Measurements from ENCODE around the gene FASLG.

Gene FASLG

DNA sequence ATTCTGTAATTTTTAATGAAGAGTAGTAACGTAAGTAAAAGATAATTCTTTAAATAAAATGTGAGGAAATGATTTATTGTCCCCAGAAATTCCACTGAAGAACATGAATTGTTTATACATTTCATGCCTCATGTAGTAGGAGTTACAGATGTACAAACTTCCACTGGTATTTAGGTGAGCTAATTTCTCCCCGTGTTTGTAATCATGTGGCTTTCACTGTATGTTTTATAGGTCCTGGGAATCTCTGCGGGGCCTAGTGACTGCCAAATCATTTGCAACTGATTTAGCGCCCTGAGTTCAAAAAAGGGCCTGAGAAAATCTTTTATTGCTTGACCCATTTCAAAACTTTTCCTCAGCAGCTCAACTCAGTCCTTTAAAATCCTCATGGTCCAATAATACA, 30.5 kb upstream of the FASLG start:
- peaks cover 19% of the 10 kb centered on the region; the same call in 1 of the 2 replicates for H3K4me1 ChIP-seq (ENCODE audit: insufficient read depth, low read length)
- H2AFZ ChIP-seq (ENCODE audit: low read depth, low read length): no peak overlapping the region
- H3K9ac ChIP-seq (ENCODE audit: low read depth, low read length): no peak overlapping the region
- no peaks in the 10 kb centered on the region for H3K79me2 ChIP-seq (ENCODE audit: insufficient read depth, low read length)
- no peaks in the 10 kb centered on the region for H3K27me3 ChIP-seq (ENCODE audit: insufficient read depth, low read length, poor library complexity)
- DNase-seq: no peak
- H3K27ac ChIP-seq (ENCODE audit: low read length): no peak overlapping the region
- no peaks in the 10 kb centered on the region for H4K20me1 ChIP-seq (ENCODE audit: insufficient read depth, low read length)
- H3K9me3 ChIP-seq (ENCODE audit: insufficient read depth, low read length, severe bottlenecking): peaks cover 5% of the 10 kb centered on the region
- no peak overlapping the region for H3K4me2 ChIP-seq (ENCODE audit: insufficient read depth, low read length)
- no peak overlapping the region for H3K4me3 ChIP-seq (ENCODE audit: low read depth in 1 of 2, low read length in 2 of 2)
- H3K36me3 ChIP-seq (ENCODE audit: insufficient read depth, low read length): no peaks in the 10 kb centered on the region
- TF ChIP-seq EZH2 (IDR thresholded peaks at IDR 0.05; ENCODE audit: borderline replicate concordance, low read depth, low read length, severe bottlenecking): no peak
- TF ChIP-seq, protein P1, sequence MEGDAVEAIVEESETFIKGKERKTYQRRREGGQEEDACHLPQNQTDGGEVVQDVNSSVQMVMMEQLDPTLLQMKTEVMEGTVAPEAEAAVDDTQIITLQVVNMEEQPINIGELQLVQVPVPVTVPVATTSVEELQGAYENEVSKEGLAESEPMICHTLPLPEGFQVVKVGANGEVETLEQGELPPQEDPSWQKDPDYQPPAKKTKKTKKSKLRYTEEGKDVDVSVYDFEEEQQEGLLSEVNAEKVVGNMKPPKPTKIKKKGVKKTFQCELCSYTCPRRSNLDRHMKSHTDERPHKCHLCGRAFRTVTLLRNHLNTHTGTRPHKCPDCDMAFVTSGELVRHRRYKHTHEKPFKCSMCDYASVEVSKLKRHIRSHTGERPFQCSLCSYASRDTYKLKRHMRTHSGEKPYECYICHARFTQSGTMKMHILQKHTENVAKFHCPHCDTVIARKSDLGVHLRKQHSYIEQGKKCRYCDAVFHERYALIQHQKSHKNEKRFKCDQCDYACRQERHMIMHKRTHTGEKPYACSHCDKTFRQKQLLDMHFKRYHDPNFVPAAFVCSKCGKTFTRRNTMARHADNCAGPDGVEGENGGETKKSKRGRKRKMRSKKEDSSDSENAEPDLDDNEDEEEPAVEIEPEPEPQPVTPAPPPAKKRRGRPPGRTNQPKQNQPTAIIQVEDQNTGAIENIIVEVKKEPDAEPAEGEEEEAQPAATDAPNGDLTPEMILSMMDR (IDR thresholded peaks at IDR 0.05; ENCODE audit: borderline replicate concordance, extremely low read depth, low read length, poor library complexity, severe bottlenecking): no peak
- ATAC-seq (ENCODE audit: insufficient read depth, low read depth): no peak

DNA sequence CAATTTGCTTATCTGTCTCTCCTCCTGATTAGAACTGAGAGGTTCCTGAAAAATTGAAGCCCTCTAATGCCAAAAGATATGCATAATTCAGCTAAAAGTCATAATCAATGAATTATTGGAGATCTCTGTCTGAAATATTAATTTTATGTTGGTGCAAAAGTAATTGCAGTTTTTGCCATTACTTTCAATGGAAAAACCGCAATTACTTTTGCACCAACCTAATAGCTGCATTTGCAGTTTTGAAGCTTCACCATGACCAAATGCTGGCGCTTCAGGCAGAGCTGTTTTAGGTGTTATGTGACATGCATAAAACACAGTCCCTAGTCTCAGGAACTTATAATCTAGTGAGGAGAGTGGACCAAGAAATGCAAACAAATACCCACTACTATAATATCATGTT, 29.7 kb upstream of the FASLG start:
- ATAC-seq (ENCODE audit: insufficient read depth, low read depth): no peak
- TF ChIP-seq, protein P1 (IDR thresholded peaks at IDR 0.05; ENCODE audit: borderline replicate concordance, extremely low read depth, low read length, poor library complexity, severe bottlenecking): no peak
- TF ChIP-seq EZH2 (IDR thresholded peaks at IDR 0.05; ENCODE audit: borderline replicate concordance, low read depth, low read length, severe bottlenecking): no peak
- H3K4me1 ChIP-seq (ENCODE audit: insufficient read depth, low read length): peaks cover 19% of the 10 kb centered on the region; the same call in 1 of the 2 replicates
- H3K79me2 ChIP-seq (ENCODE audit: insufficient read depth, low read length): no peaks in the 10 kb centered on the region
- H4K20me1 ChIP-seq (ENCODE audit: insufficient read depth, low read length): no peaks in the 10 kb centered on the region
- no peak overlapping the region for H3K4me3 ChIP-seq (ENCODE audit: low read depth in 1 of 2, low read length in 2 of 2)
- H3K36me3 ChIP-seq (ENCODE audit: insufficient read depth, low read length): no peaks in the 10 kb centered on the region
- no peak for DNase-seq
- H3K27me3 ChIP-seq (ENCODE audit: insufficient read depth, low read length, poor library complexity): no peaks in the 10 kb centered on the region
- H3K9ac ChIP-seq (ENCODE audit: low read depth, low read length): no peak overlapping the region
- no peak overlapping the region for H3K4me2 ChIP-seq (ENCODE audit: insufficient read depth, low read length)
- peaks cover 5% of the 10 kb centered on the region for H3K9me3 ChIP-seq (ENCODE audit: insufficient read depth, low read length, severe bottlenecking)
- no peak overlapping the region for H3K27ac ChIP-seq (ENCODE audit: low read length)
- no peak overlapping the region for H2AFZ ChIP-seq (ENCODE audit: low read depth, low read length)

DNA sequence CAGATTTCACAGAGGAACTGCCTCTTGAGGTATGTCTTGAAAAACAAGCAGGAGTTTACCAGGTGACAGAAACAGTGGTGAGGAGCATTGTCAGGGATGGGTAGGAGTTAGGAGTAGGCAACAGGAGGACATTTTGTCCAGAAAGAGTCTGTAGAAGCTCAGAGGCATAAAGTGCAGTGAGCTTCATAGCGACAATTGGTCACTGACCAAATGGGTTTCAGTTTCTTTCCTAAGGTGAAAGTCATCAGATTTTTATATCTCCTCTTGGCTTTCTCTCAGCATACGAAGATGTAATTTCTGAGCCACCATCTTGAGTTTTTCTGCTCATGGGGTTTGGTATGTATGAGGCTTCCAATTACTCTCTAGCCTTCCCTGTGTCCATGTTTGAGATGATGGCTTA, 29.3 kb upstream of the FASLG start:
- no peak overlapping the region for H3K4me2 ChIP-seq (ENCODE audit: insufficient read depth, low read length)
- ATAC-seq (ENCODE audit: insufficient read depth, low read depth) (no peak; the same call in 2 of the 3 replicates), DNase-seq (no peak)
- H3K9ac ChIP-seq (ENCODE audit: low read depth, low read length): no peak overlapping the region
- no peaks in the 10 kb centered on the region for H4K20me1 ChIP-seq (ENCODE audit: insufficient read depth, low read length)
- H3K79me2 ChIP-seq (ENCODE audit: insufficient read depth, low read length): no peaks in the 10 kb centered on the region
- no peak overlapping the region for H2AFZ ChIP-seq (ENCODE audit: low read depth, low read length)
- no peak overlapping the region for H3K27ac ChIP-seq (ENCODE audit: low read length)
- H3K27me3 ChIP-seq (ENCODE audit: insufficient read depth, low read length, poor library complexity): no peaks in the 10 kb centered on the region
- peaks cover 5% of the 10 kb centered on the region for H3K9me3 ChIP-seq (ENCODE audit: insufficient read depth, low read length, severe bottlenecking)
- H3K4me3 ChIP-seq (ENCODE audit: low read depth in 1 of 2, low read length in 2 of 2): no peak overlapping the region
- peaks cover 19% of the 10 kb centered on the region; the same call in 1 of the 2 replicates for H3K4me1 ChIP-seq (ENCODE audit: insufficient read depth, low read length)
- no peak for TF ChIP-seq EZH2 (IDR thresholded peaks at IDR 0.05; ENCODE audit: borderline replicate concordance, low read depth, low read length, severe bottlenecking)
- H3K36me3 ChIP-seq (ENCODE audit: insufficient read depth, low read length): no peaks in the 10 kb centered on the region

DNA sequence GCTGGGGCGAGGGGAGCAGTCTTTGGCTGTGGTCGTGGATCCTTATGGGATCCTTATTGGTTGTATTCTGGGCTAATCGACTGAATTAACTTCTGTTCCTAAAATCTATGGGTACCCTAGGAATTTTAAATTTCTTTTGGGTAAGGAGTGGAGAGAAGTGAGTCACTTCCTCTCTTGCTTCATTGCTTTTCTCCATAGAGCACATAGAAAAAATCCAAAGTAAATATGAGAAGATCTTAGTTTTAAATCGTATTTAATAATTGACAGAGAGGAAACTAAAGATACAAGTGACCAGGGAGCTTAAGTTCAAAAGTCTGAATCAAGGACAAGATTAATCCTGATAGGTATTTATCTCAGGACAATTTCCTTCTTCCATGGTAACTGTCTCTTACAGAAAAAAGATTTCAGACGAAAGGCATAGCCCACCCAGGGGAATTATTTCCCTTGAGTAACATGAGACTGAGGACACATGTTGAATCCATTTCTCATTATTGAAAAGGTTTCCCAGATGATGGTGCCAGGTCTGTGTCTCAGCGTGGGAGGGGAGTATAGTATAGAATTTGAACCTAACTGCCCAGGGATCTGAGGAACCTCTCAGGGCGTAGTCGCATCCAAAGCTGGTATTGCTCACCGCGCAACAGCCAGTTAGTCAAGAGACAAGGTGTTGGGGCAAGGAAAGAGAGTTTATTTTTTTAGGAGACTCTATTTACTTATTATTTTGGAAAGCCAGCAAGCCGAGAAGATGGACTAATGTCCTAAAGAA, 28.7 kb upstream of the FASLG start:
- ATAC-seq (ENCODE audit: insufficient read depth, low read depth) (no peak), DNase-seq (no peak)
- H4K20me1 ChIP-seq (ENCODE audit: insufficient read depth, low read length): no peaks in the 10 kb centered on the region
- H3K4me2 ChIP-seq (ENCODE audit: insufficient read depth, low read length): no peak overlapping the region
- peaks cover 19% of the 10 kb centered on the region; the same call in 1 of the 2 replicates for H3K4me1 ChIP-seq (ENCODE audit: insufficient read depth, low read length)
- no peak overlapping the region for H3K27ac ChIP-seq (ENCODE audit: low read length)
- TF ChIP-seq, protein P1 (IDR thresholded peaks at IDR 0.05; ENCODE audit: borderline replicate concordance, extremely low read depth, low read length, poor library complexity, severe bottlenecking): no peak
- no peak for TF ChIP-seq EZH2 (IDR thresholded peaks at IDR 0.05; ENCODE audit: borderline replicate concordance, low read depth, low read length, severe bottlenecking)
- H3K79me2 ChIP-seq (ENCODE audit: insufficient read depth, low read length): no peaks in the 10 kb centered on the region
- H2AFZ ChIP-seq (ENCODE audit: low read depth, low read length): no peak overlapping the region
- H3K9ac ChIP-seq (ENCODE audit: low read depth, low read length): no peak overlapping the region
- no peak overlapping the region for H3K4me3 ChIP-seq (ENCODE audit: low read depth in 1 of 2, low read length in 2 of 2)
- no peaks in the 10 kb centered on the region for H3K36me3 ChIP-seq (ENCODE audit: insufficient read depth, low read length)
- no peaks in the 10 kb centered on the region for H3K27me3 ChIP-seq (ENCODE audit: insufficient read depth, low read length, poor library complexity)
- peaks cover 5% of the 10 kb centered on the region for H3K9me3 ChIP-seq (ENCODE audit: insufficient read depth, low read length, severe bottlenecking)
